Epidermal melanocyte (primary cell): ENCODE results near the gene PIK3CA.

Experiments
- DNase-seq: peaks from one replicate; pipeline ENCODE4 v3.0.0; 2011; ENCODE audit warnings: low spot score; ENCODE audit not compliant: insufficient read length

PIK3CA gene

DNA sequence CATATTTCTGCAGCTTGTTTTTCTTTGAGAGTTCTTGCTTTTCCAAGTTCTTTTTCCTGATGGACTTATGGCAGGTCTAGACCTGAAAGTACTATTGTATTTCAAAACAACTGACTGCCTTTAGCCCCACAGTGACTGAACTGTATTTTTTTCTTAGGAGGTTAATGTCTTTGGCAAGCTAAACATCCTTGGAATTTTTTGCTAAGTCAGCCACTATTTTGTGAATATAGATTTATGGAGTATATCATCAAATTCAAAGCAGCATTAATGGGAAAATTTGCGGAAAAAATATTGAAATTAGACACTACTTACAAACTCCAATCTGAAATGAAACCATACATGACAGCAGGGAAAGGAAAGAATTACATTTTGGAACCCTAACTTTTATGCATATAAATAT lies 8.6 kb downstream of the PIK3CA start:
- DNase-seq, result no peak

DNA sequence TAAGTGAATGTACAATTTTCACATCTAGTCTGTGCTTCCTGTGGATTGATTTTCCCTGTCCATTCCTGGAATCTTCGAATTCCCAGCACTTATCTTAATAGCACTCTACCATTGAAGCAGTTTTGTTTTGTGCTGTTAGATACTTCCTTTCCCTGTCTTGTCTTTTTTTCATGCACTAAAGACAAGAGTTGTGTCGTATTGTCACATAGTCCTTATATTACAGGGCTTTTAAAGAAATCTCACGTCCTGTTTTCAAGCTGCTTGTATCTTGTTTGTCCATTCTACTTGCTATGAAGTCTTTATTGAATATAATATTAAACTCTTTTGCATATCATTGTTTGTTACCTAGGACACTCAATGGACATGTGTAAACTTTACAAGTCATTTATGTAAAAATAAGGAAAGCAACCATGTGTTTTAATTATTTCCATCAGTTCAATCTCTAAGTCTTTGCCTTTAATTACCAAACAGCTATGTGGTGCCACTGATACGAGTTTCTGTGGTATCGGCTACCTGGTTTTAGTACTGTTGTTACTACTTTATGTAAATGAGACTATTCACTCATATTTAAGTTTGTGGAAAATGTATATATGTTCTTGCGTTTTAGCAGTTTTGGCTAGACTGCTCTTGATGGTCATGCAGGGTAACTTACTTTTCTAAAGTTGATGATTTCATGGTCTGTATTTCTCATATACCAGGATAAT lies 10.3 kb downstream of the PIK3CA start:
- no peak for DNase-seq

DNA sequence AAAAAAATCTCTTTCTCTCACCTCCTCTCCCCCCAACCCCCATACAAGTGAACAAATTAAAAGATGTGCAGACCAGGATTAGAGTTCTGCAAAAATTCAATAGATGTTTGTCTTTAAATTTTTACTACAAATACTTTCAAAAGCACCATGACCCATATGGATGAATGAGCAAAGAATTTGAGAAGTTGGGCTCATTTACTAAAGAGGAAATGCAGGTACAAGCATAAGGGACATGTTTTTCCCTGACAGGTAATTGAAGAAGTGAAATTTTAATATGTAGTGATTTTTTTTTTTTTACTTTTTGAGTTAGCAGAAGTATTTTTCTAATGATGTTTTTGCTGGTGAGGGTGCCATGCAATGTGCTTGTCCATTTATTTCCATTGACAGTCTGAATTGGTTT lies 15.3 kb downstream of the PIK3CA start:
- DNase-seq, result no peak

DNA sequence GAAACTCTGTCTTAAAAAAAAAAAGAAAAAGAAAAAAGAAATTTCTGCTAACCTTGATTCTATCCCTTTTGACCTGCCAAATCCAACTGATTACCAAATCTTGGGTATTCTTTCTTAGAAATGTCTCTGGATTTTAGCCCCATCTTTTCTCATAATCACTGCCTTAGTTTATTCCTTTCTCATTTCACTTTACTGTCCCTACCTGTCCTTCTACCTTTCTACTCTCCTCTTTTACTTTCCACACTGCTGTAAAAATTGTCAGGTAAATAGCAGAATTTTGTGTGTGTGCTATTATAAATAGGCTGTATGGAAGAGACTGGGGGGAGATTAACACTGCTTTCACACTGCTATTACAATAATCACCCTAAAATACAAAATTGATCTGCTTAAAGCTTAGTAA lies 16.7 kb downstream of the PIK3CA start:
- DNase-seq, result no peak

DNA sequence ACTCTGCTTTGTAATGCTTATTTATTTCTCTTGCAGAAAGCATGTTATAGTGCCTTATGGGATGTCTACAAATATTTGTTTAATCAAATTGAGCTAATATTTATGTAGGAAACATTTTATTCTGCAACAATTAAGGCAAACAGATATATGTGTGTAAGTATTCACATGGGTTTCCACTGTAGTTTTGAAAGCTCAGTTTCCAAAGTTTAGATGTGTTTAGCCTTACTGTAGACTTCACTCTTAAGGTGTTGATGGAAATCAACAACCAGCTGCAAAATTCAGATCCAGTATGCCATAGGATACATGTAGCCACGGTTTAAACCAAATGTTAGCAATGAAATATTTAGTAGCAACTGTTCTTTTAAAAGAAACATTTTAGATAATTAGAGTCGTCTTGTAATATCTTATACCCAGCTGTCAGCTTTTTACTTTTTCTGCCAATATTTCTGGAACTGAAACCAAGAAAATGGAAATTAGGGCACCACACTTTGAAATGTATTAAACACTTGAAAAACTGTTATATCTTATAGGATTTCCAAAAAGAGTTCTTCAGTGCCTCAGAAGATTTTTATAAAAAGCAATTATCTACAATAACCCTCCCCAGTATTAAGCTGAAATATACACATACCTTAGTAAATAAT lies 18.5 kb downstream of the PIK3CA start:
- DNase-seq, result no peak

DNA sequence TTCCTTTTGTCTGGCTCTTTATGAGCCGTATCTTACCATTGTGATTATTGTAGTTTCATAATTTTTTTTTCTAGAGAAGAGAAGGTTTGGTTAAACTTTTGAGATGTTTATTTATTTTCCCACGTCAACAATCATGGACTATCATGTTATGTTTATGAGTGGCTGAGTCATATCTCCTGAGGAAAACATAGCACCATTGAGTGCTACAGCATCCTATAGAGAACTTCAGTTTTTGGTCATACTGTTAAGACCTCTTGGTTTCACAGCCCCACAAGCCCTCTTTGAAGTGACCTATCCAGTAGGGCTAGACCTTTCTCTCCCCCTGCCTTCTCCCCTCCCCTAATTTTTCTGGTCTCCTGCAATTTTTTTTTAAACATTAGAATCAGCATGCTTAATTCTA lies 20.8 kb downstream of the PIK3CA start:
- DNase-seq, result no peak

DNA sequence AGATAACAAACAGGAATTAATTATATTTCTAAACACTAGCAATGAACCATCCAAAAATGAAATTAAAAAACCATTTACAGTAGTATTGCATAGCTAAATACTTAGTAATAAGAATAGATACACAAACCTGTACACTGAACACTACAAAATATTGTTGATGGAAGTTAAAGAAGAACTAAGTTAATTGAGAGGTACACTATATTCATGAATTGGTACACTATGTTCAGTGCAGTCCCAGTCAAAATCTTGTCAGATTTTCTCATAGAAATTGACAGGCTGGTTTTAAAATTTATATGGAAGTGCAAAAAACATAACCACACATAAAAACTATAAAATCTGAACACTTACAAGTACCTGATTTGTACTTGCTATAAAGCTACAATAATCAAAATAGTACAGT lies 24.4 kb downstream of the PIK3CA start:
- no peak for DNase-seq

DNA sequence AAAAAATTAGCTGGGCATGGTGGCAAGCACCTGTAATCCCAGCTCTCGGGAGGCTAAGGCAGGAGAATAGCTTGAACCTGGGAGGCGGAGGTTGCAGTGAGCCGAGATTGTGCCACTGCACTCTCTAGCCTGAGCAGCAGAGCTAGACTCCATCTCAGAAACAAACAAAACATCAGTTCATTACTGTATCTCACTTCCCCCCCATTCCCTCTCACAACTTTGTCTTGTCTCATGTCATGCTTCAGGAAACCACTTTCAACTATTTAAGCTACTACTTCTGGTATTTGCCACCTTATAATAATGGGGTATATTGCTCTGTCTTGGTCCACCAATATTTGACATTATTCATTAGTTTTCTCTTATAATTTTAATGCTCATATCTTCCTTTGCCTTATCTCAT lies 26.2 kb downstream of the PIK3CA start:
- DNase-seq, result no peak

DNA sequence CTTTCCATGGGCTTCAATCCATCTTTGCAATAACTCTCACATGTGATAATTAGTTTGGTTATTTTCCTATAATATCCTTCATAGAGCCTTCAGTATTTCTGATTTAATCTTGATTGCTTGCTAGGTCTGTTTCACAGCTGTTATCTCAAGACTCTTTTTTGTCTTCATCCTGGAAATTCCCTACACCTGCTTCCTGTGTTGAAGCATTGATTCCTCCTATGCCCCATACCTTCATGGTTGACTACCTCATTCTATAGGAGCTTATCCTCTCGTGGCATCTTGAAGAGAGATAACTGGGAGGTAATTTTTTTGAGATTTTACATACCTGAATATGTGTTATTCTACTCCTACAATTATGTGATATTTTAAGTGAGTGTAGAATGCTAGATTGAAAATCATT lies 26.7 kb downstream of the PIK3CA start:
- DNase-seq, result no peak

DNA sequence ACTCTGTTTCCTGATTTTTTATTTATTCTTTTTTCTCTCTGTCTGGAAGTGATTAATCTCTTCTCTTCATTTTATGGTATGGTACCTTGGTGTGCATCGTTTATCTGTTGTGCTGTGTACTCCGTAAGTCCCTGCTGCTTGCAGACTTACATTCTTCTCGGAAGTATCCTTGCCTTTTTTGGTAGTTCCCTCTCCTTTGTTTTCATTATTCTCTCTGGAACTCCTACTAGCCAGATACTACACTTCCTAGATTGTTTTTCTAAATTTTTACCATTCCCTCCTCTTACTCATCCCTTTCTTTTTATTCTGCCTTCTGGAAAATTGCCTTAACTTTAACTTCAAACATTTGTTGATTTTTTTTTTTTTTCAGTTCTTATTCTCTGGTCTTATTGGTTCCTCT lies 27.2 kb downstream of the PIK3CA start:
- no peak for DNase-seq

DNA sequence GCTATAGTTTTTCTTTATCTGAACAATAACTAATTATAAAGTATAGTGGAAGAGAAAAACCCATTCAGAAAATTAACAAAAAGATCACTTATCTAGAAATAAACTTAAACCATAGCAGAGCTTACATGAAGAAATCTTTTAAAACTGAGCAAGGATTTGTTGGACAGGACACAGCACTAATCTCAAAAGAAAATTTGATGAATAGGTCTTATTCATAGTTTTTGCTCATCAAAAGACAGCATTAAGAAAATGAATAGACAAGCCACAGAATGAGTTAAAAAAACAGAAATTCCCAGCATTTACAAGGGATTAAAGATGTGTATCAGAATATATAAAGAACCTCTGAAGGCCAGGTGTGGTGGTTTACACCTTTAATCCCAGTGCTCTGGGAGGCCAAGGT lies 29.5 kb downstream of the PIK3CA start:
- DNase-seq, result no peak

DNA sequence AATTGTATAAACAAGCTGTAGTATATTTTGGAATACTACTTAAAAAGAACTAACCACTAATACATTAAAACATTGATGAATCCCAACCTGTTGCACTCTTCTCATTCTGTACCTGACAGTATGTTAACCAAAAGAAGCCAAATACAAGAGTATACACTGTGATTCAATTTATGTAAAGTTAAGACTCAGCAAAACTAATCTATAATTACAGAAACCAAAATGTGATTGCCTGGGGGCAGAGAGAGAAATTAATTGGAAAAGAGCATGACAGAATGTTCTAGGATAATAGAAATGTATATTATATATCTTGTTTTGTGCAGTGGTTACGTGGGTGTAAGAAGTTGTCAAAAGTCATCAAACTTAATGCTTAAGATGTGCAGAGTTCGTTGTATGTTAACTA lies 31.1 kb downstream of the PIK3CA start:
- DNase-seq, result no peak

DNA sequence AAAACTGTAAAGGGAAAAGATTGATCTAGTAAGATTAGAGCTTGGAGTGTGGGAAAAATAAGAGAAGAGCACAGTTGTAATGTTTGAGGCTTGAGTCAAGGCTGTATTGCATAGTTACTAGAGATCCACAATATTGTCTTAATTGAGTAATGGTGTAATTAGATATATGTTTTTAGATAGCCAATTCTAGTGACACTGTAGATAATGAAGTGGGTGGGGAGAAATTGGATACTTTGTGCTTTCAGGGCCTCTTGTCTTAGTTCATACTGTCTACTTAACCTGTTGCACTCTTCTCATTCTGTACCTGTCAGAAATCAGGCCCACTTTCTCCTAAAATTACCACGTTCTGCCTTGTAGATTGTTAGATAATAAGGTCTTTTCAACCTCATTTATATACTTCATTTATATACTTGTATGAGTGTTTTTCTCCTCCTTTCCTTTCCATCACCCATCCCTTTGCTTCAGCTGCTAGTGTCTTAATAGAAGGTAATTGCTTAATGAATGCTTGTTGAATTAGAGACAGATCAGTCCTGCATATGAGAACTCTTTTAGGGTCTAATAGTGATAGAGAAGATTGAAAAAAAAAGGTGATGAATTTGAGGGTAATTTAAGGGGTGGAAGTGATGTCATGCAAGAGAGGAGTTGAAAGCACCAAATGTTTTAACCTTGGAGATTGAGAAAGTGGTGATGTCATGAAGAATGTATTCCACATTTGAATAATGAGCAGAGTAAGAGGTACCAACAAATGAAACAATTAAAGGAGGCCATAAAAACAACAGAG lies 32.0 kb downstream of the PIK3CA start:
- no peak for DNase-seq

DNA sequence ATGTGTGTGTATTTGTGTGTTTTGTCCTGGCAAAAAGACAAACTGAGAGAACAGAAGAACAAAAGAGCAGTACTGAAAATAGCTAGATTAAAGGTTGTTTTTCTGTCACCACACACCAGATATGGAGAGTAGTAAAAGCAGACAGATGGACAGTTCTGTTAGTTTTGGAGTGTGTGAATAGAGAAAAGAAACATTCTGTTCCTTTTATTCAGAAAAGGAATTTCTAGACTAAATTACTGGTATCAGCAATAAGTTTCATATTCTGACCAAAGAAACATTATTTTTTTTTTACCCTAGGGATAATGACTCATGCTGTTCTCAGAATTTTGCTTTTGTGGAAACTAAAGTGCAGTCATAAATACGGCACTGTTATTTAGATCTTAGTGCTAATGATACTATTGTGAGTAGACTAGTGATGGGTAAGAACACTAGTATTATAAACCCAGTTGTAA lies 32.9 kb downstream of the PIK3CA start:
- no peak for DNase-seq

DNA sequence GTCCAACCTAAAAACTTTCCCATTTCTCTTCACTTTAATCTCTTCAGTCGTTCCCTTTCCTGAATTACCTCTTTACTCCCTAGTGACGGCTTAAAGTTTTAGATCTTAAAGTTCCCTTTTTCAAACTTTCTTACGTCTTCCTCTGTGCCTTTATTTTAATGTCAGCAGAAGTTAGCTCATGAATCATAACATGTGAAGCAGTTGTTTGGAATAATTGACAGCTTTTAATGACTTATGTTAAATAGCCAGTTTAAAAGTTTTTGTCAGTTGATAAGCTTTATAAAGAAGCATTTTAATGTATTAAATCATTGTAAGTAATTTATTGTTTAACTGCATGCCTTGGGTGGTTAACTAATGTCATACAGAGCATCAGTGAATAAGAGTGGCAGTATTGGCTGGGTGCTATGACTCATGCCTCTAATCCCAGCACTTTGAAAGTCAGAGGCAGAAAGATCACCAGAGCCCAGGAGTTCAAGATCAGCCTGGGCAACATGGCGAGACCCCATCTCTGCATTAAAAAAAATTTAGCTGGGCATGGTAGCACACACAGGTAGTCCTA lies 33.9 kb downstream of the PIK3CA start:
- DNase-seq, result no peak

DNA sequence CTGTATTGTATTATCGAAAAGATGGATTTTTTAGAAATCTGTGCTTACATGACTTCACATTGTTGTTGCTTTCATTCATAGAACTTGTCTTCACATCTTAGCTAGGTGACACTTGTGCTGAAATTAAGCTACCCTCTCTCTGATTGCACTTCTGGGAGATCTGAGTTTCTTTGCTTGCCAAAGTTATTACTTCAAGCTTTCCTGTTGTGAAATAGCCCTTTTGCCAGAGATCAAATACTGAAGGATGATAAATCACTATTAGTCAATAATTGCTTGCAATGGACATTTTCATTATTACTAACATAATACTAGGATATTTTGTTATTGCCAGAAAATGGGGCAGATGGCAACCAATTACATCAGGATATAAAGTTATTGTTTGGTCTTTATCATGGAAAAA lies 34.7 kb downstream of the PIK3CA start:
- no peak for DNase-seq

DNA sequence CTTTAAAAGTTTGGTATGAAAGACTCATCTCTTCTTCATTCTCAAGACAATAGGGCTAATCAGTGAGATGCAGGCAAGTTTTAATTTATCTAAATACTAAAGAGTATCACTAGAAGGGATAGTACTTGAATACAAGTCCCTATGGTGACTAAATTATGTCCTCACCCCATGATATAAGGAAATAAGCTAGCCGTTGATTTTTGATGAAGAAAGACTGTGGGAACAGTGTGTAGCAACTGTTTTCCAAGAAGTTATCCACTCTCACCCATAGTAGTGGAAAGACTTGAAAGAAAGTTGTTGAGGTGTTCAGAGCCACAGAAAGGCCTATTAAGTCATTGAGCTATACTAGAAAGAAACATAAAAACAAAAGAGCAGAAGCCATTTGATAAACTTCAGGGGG lies 36.7 kb downstream of the PIK3CA start:
- DNase-seq, result no peak

DNA sequence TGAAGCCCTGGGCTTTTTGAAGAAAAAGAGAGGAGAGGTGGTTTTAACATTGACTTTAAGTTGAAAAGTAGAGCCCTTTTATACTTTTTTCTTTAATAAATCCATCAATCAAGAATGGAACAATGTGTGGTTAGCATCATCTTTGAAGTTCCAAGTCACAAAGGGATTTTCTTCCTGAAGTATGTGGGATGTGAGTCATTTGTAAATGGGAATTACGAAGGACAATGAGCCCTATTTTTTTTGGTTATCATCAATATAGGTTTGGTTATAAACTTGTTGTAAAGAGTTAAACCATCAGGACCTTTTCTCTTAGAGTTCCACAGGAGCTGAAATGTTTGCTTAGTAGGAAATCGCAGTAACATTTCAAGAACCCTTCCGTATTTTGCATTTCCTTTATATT lies 38.3 kb downstream of the PIK3CA start:
- no peak for DNase-seq

DNA sequence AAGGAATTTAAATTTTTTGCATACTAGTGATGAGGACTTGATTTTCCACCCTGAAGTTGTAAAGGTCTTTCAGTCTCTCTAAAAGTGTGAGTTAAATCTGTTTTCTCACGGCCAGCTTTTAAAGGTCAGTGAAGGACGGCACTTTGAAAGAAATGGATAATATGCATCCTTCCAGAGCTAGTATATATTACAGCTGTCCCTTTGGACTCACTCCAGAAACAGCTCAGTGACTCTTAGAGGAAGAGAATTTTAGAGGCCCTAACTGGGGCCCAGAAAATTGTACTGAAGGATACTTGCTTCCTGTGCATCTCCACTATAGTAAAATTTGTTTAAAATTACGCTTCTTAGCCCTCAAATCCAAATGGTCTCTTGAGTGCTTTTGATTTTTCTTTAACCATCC lies 41.6 kb downstream of the PIK3CA start:
- DNase-seq, result no peak

DNA sequence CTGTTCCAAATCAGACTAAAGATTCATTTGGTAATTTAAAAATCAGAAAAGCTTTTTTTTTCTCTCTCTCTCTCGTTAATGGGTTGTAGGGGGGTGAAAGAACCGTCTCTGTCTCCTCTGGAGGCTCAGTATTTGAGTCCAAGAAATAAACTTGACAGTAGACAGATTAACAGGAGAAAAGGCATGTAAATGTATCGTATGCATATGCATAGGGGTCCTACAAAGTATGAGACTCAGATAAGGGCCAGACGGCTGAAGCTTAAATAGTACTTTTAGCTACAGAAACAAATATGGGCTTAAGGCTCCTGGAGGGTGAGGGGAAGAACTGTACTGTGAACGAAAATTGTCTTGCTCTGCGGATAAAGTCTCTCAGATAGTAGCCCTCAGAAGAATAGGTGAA lies 42.4 kb downstream of the PIK3CA start:
- no peak for DNase-seq

DNA sequence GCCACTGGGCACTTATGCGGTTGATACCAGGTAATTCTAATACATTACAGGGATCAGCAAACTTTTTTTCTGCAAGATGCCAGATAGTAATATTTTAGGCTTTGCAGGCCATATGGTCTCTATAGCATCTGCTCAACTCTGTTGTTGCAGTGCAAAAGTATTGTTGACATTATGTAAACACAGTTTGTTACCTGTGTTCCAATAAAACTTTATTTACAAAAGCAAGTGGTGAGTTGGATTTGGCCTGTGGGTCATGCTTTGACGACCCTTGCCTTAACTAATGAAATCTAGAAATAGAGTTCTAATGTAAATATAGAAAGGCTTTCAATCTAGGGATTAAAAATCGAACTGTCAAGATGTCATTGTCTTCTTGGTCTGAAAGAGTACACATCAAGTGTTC lies 44.4 kb downstream of the PIK3CA start:
- no peak for DNase-seq

DNA sequence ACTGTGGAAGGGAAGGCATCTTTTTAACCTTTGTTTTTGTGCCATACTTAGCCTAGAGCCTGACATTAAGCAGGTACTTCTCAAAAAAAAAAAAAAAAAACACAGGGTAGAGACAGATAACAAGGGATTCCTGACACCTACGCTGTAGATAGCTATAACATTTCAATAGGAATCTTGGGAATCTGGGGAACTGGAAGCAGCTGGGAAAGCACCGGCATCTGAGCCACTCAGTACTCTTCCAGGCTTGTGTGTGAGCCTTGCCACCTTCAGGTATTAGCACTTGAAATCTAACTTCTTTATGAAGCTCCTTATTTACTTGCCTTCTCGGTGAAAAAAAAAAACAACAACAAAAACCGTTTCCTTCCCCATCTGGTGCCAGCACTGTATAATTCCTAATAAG lies 46.8 kb downstream of the PIK3CA start:
- no peak for DNase-seq
